ENCODE data around the gene SPAG16. TPM values are rescaled to one million over a fixed set of nuclear protein-coding genes. Genes with fewer than 3 reads are reported as not detected.

SPAG16 gene
- total RNA-seq, 1 experiment from 2014 or later, result 13.0 TPM

DNA sequence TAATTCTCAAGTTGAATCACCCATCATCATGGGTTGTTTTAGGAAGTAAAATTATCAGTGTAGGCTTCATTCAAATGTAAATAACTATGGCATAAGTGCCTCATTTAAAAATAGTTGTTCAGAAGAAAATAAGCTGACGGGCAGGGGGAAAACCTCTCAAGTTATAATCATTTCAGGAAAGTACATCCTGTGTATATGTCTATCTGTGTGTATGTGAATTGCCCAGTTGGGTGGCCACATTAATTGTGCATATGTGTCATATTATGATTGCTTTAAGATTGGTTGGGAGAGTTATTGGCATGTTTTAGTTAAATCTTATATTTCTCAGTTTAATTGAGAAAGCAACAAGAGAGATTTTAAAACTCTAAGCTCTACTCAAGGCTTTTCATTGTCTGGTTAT lies 843.8 kb downstream of the SPAG16 start:
- intact Hi-C loops (cut with micrococcal nuclease; ENCODE audit: unreplicated experiment), result no loop called here
- ATAC-seq, result no peak
- DNase-seq (ENCODE audit: low read depth, low spot score), result no peak
- no TSS peak for BruUV-seq (replicated peaks)
- no peak for TF ChIP-seq TCF7L2 (IDR thresholded peaks at IDR 0.05; ENCODE audit: low read depth, low read length)
- TF ChIP-seq, protein P1, sequence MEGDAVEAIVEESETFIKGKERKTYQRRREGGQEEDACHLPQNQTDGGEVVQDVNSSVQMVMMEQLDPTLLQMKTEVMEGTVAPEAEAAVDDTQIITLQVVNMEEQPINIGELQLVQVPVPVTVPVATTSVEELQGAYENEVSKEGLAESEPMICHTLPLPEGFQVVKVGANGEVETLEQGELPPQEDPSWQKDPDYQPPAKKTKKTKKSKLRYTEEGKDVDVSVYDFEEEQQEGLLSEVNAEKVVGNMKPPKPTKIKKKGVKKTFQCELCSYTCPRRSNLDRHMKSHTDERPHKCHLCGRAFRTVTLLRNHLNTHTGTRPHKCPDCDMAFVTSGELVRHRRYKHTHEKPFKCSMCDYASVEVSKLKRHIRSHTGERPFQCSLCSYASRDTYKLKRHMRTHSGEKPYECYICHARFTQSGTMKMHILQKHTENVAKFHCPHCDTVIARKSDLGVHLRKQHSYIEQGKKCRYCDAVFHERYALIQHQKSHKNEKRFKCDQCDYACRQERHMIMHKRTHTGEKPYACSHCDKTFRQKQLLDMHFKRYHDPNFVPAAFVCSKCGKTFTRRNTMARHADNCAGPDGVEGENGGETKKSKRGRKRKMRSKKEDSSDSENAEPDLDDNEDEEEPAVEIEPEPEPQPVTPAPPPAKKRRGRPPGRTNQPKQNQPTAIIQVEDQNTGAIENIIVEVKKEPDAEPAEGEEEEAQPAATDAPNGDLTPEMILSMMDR (IDR thresholded peaks at IDR 0.05), result no peak
- no peak for TF ChIP-seq SIN3A (IDR thresholded peaks at IDR 0.05; ENCODE audit: borderline replicate concordance, insufficient read depth, low read depth, low read length)
- TF ChIP-seq, protein P2, sequence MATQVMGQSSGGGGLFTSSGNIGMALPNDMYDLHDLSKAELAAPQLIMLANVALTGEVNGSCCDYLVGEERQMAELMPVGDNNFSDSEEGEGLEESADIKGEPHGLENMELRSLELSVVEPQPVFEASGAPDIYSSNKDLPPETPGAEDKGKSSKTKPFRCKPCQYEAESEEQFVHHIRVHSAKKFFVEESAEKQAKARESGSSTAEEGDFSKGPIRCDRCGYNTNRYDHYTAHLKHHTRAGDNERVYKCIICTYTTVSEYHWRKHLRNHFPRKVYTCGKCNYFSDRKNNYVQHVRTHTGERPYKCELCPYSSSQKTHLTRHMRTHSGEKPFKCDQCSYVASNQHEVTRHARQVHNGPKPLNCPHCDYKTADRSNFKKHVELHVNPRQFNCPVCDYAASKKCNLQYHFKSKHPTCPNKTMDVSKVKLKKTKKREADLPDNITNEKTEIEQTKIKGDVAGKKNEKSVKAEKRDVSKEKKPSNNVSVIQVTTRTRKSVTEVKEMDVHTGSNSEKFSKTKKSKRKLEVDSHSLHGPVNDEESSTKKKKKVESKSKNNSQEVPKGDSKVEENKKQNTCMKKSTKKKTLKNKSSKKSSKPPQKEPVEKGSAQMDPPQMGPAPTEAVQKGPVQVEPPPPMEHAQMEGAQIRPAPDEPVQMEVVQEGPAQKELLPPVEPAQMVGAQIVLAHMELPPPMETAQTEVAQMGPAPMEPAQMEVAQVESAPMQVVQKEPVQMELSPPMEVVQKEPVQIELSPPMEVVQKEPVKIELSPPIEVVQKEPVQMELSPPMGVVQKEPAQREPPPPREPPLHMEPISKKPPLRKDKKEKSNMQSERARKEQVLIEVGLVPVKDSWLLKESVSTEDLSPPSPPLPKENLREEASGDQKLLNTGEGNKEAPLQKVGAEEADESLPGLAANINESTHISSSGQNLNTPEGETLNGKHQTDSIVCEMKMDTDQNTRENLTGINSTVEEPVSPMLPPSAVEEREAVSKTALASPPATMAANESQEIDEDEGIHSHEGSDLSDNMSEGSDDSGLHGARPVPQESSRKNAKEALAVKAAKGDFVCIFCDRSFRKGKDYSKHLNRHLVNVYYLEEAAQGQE (IDR thresholded peaks at IDR 0.05; ENCODE audit: insufficient read depth in 1 of 2, low read depth in 2 of 2, low read length in 1 of 2), result no peak
- no peak for TF ChIP-seq POLR2AphosphoS5 (IDR thresholded peaks at IDR 0.05; ENCODE audit: low read depth, low read length)
- Histone ChIP-seq H3K27ac (ENCODE audit: low read length) (no peak overlapping the region), H3K27me3 (ENCODE audit: control insufficient read depth, insufficient read depth, low read length) (no peaks in the 10 kb centered on the region), H3K4me1 (ENCODE audit: control insufficient read depth, insufficient read depth, low read length) (no peaks in the 10 kb centered on the region), H3K4me3 (ENCODE audit: low read depth in 2 of 2, low read length in 2 of 2) (no peak overlapping the region), H3K36me3 (ENCODE audit: control insufficient read depth, insufficient read depth, low read length) (no peaks in the 10 kb centered on the region), H3K9me3 (ENCODE audit: control insufficient read depth, insufficient read depth, low read depth, low read length) (no peaks in the 10 kb centered on the region)
- ChIA-PET CTCF (interaction anchor here (0.6 kb wide), 1 partner anchor 1026 kb away, joined by 6 read pairs; no protein-coding TSS in a partner anchor), POLR2A (no interaction called here)
- in situ Hi-C loops (cut with HindIII; ENCODE audit: low pct_unique_long_range_greater_than_20kb, low sequenced_read_pairs), result no loop called here

DNA sequence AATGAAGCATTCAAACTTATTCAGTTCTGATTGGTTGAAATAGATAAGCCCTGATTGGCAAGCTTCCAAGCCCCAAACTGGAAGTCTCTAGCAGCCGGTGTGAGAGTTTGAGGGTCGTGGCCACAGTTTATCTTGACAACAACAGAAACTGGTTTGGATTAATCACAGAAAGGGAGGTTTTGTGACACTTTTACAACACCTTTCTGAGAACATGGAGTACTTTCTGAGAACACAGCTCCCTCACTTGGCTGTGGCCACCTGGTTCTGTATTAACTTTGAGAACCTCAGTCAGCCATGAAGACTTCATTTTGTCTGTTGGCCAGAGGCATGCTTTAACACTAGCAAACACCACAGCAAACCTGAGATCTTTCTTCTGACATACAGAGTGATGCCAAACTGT lies 845.9 kb downstream of the SPAG16 start:
- no peak for DNase-seq (ENCODE audit: low read depth, low spot score)
- TF ChIP-seq POLR2AphosphoS5 (IDR thresholded peaks at IDR 0.05; ENCODE audit: low read depth, low read length), result no peak
- TF ChIP-seq, protein P2 (IDR thresholded peaks at IDR 0.05; ENCODE audit: insufficient read depth in 1 of 2, low read depth in 2 of 2, low read length in 1 of 2), result no peak
- no peak for TF ChIP-seq TCF7L2 (IDR thresholded peaks at IDR 0.05; ENCODE audit: low read depth, low read length)
- TF ChIP-seq, protein P1 (IDR thresholded peaks at IDR 0.05), result no peak
- TF ChIP-seq SIN3A (IDR thresholded peaks at IDR 0.05; ENCODE audit: borderline replicate concordance, insufficient read depth, low read depth, low read length), result no peak
- intact Hi-C loops (cut with micrococcal nuclease; ENCODE audit: unreplicated experiment), result no loop called here
- Histone ChIP-seq H3K36me3 (ENCODE audit: control insufficient read depth, insufficient read depth, low read length) (no peaks in the 10 kb centered on the region), H3K27ac (ENCODE audit: low read length) (no peak overlapping the region), H3K4me3 (ENCODE audit: low read depth in 2 of 2, low read length in 2 of 2) (no peak overlapping the region), H3K27me3 (ENCODE audit: control insufficient read depth, insufficient read depth, low read length) (no peaks in the 10 kb centered on the region), H3K4me1 (ENCODE audit: control insufficient read depth, insufficient read depth, low read length) (no peaks in the 10 kb centered on the region), H3K9me3 (ENCODE audit: control insufficient read depth, insufficient read depth, low read depth, low read length) (no peaks in the 10 kb centered on the region)
- BruUV-seq (replicated peaks), result no TSS peak
- in situ Hi-C loops (cut with HindIII; ENCODE audit: low pct_unique_long_range_greater_than_20kb, low sequenced_read_pairs), result no loop called here
- POLR2A ChIA-PET, result no interaction called here
- ATAC-seq, result no peak
- CTCF ChIA-PET, result no interaction called here

Data from Panc1 (cell line).